Omental fat pad (tissue), 4 donors: ENCODE data around the gene SLC24A5. TPM values are rescaled to one million over a fixed set of nuclear protein-coding genes. Genes with fewer than 3 reads are reported as not detected.

Experiments
- ATAC-seq: fragments of 150-250 bp; one replicate; pipeline ENCODE4 v1.9.1; 2016; ENCODE audit warnings: mild to moderate bottlenecking, moderate library complexity; ENCODE audit not compliant: low FRiP score
- DNase-seq: peaks from one replicate; pipeline ENCODE4 v3.0.0-alpha.2; 2019; ENCODE audit warnings: low spot score
- CTCF ChIP-seq, 3 donors: fragments of 450-650 bp; IDR thresholded peaks; one replicate each; pipeline ENCODE4 v1.5.1; 2016 to 2017; ENCODE audit warnings: antibody characterized with exemption in 3 of 3, mild to moderate bottlenecking in 3 of 3, moderate library complexity in 2 of 3
- total RNA-seq, 4 donors: library from RNA; depleted of rRNA; stranded (reverse); fragments of >200 nt; gene quantifications; one replicate each; pipeline ENCODE4 v1.1.0, GENCODE V29; 2016

SLC24A5 gene
- total RNA-seq, 4 donors from 2014 or later: not detected

- TF ChIP-seq CTCF (IDR thresholded peaks at IDR 0.05): no peak
- no peak for ATAC-seq
Observed at GRCh38 chr15:48132874-48133273, 12.1 kb downstream of the SLC24A5 start.

GRCh38 chr15:48143856-48144255 lies 23.1 kb downstream of the SLC24A5 start:
- ATAC-seq: no peak
- no peak for DNase-seq
- TF ChIP-seq CTCF (IDR thresholded peaks at IDR 0.05): no peak

More at GRCh38 chr15:48132874-48133273, 12.1 kb downstream of the SLC24A5 start:
- DNase-seq: no peak

GRCh38 chr15:48144889-48145288 lies 24.1 kb downstream of the SLC24A5 start:
- TF ChIP-seq CTCF (IDR thresholded peaks at IDR 0.05): no peak
- no peak for ATAC-seq
- no peak for DNase-seq

- DNase-seq (no peak), ATAC-seq (no peak)
- no peak for TF ChIP-seq CTCF (IDR thresholded peaks at IDR 0.05)
Observed at GRCh38 chr15:48145923-48146322, 25.1 kb downstream of the SLC24A5 start.

- TF ChIP-seq CTCF (IDR thresholded peaks at IDR 0.05): no peak
- DNase-seq: no peak
Observed at GRCh38 chr15:48147358-48147757, 26.6 kb downstream of the SLC24A5 start.

GRCh38 chr15:48149858-48150257 lies 29.1 kb downstream of the SLC24A5 start:
- no peak for TF ChIP-seq CTCF (IDR thresholded peaks at IDR 0.05)
- ATAC-seq: no peak

More at GRCh38 chr15:48147358-48147757, 26.6 kb downstream of the SLC24A5 start:
- no peak for ATAC-seq

GRCh38 chr15:48153526-48153925 lies 32.7 kb downstream of the SLC24A5 start:
- no peak for DNase-seq
- ATAC-seq: no peak
- TF ChIP-seq CTCF (IDR thresholded peaks at IDR 0.05): no peak

More at GRCh38 chr15:48149858-48150257, 29.1 kb downstream of the SLC24A5 start:
- DNase-seq: no peak
